IMR-90 (cell line): ENCODE measurements around the gene CCDC120. TPM values are rescaled to one million over a fixed set of nuclear protein-coding genes. Genes with fewer than 3 reads are reported as not detected.

Source experiments
- ATAC-seq: fragments of 200-7000 bp; cut with Tn5 transposase; 2 replicates; pipeline ENCODE4 v1.9.1; 2020; ENCODE audit warnings: low read depth, mild to moderate bottlenecking, moderate library complexity
- BruUV-seq: library from RNA; stranded (reverse); fragments of 400-500 nt; replicated peaks from 2 replicates; lab custom pipeline; 2021; lab: Mats Ljungman, UMichigan
- CTCF ChIA-PET: fragments of 300-600 bp; formaldehyde crosslinking; extraction: SDS; loops from one replicate; lab custom pipeline; 2021; ENCODE audit warnings: antibody characterized with exemption; lab: Yijun Ruan, JAX
- POLR2A ChIA-PET: fragments of 300-600 bp; sonication (Branson Sonifier 250); formaldehyde crosslinking; loops from one replicate; lab custom pipeline; 2022; ENCODE audit warnings: antibody characterized with exemption; ENCODE audit not compliant: unreplicated experiment; lab: Charles Lee
- DNase-seq: peaks from one replicate; pipeline ENCODE4 v3.0.0; 2013
- H2AFZ ChIP-seq: replicated peaks from 2 replicates; pipeline ENCODE3; 2013; ENCODE audit warnings: low read length, mild to moderate bottlenecking; ENCODE audit not compliant: poor library complexity
- H2AK5ac ChIP-seq: 2 replicates; pipeline ENCODE4 v1.6.1; 2013; ENCODE audit warnings: low read depth, low read length, inconsistent platforms
- H2AK9ac ChIP-seq: replicated peaks from 2 replicates; pipeline ENCODE3; 2013; ENCODE audit warnings: mild to moderate bottlenecking, low read depth, low read length, moderate library complexity; ENCODE audit not compliant: poor library complexity
- H2BK120ac ChIP-seq: 2 replicates; pipeline ENCODE4 v1.6.1; 2013; ENCODE audit warnings: low read depth, low read length, inconsistent platforms
- H2BK15ac ChIP-seq: 3 replicates; pipeline ENCODE4 v1.6.1; 2013; ENCODE audit warnings: low read depth, low read length, inconsistent platforms
- H2BK20ac ChIP-seq: 2 replicates; pipeline ENCODE4 v1.6.1; 2013; ENCODE audit warnings: low read depth, mild to moderate bottlenecking, inconsistent platforms, low read length, moderate library complexity
- H2BK5ac ChIP-seq: 2 replicates; pipeline ENCODE4 v1.6.1; 2013; ENCODE audit warnings: mild to moderate bottlenecking, low read depth, low read length, inconsistent platforms; ENCODE audit not compliant: poor library complexity, severe bottlenecking
- H3K14ac ChIP-seq: replicated peaks from 2 replicates; pipeline ENCODE4 v1.6.1; 2013; ENCODE audit warnings: low read depth, low read length, inconsistent platforms
- H3K18ac ChIP-seq: 2 replicates; pipeline ENCODE4 v1.6.1; 2013; ENCODE audit warnings: low read depth, low read length, control low read depth
- H3K23ac ChIP-seq: 2 replicates; pipeline ENCODE4 v1.6.1; 2013; ENCODE audit warnings: low read depth, low read length, inconsistent platforms
- H3K27ac ChIP-seq: 2 replicates; pipeline ENCODE4 v1.5.1; 2013; ENCODE audit warnings: mild to moderate bottlenecking, control low read depth, low read length; ENCODE audit not compliant: insufficient read depth
- H3K27me3 ChIP-seq: 2 replicates; pipeline ENCODE4 v1.6.1; 2013; ENCODE audit warnings: low read length; ENCODE audit not compliant: control insufficient read depth, insufficient read depth
- H3K36me3 ChIP-seq: 2 replicates; pipeline ENCODE4 v1.6.1; 2013; ENCODE audit warnings: low read length, mixed read lengths; ENCODE audit not compliant: control insufficient read depth, insufficient read depth
- H3K4ac ChIP-seq: 2 replicates; pipeline ENCODE4 v1.6.1; 2013; ENCODE audit warnings: low read depth, low read length, inconsistent platforms
- H3K4me1 ChIP-seq: 2 replicates; pipeline ENCODE4 v1.6.1; 2013; ENCODE audit warnings: low read length, mixed read lengths; ENCODE audit not compliant: control insufficient read depth, insufficient read depth
- H3K4me2 ChIP-seq: 2 replicates; pipeline ENCODE4 v1.6.1; 2013; ENCODE audit warnings: low read depth, mild to moderate bottlenecking, control low read depth, low read length, moderate library complexity
- H3K4me3 ChIP-seq: 2 replicates; pipeline ENCODE4 v1.5.1; 2013; ENCODE audit warnings: low read depth, mild to moderate bottlenecking, control low read depth, low read length, moderate library complexity; ENCODE audit not compliant: insufficient read depth
- H3K56ac ChIP-seq: 2 replicates; pipeline ENCODE4 v1.6.1; 2013; ENCODE audit warnings: low read length, inconsistent platforms; ENCODE audit not compliant: insufficient read depth; ENCODE audit errors: extremely low read depth
- H3K79me1 ChIP-seq, 2 experiments: 2 replicates each; pipeline ENCODE4 v1.6.1; 2013; ENCODE audit warnings: low read length in 2 of 2, inconsistent platforms in 1 of 2, low read depth in 1 of 2
- H3K9ac ChIP-seq: 2 replicates; pipeline ENCODE4 v1.6.1; 2013; ENCODE audit warnings: low read depth, low read length, control low read depth
- H3K9me1 ChIP-seq: 2 replicates; pipeline ENCODE4 v1.6.1; 2013; ENCODE audit warnings: low read length, inconsistent platforms; ENCODE audit not compliant: insufficient read depth
- H3K9me3 ChIP-seq: 2 replicates; pipeline ENCODE4 v1.6.1; 2013; ENCODE audit warnings: low read length; ENCODE audit not compliant: control insufficient read depth, insufficient read depth
- H4K20me1 ChIP-seq: 2 replicates; pipeline ENCODE4 v1.6.1; 2013; ENCODE audit warnings: low read length, inconsistent platforms; ENCODE audit not compliant: insufficient read depth
- H4K5ac ChIP-seq: 2 replicates; pipeline ENCODE4 v1.6.1; 2013; ENCODE audit warnings: mild to moderate bottlenecking, low read depth, low read length, control low read depth
- H4K8ac ChIP-seq, 2 experiments: 2 replicates each; pipeline ENCODE4 v1.6.1; 2013; ENCODE audit warnings: low read depth in 2 of 2, low read length in 2 of 2, control low read depth in 1 of 2, inconsistent platforms in 1 of 2
- H4K91ac ChIP-seq: 2 replicates; pipeline ENCODE4 v1.6.1; 2013; ENCODE audit warnings: low read depth, low read length, inconsistent platforms; ENCODE audit not compliant: insufficient read depth
- CHD1 ChIP-seq: IDR thresholded peaks from 2 replicates; pipeline ENCODE4 v1.6.1; 2012; ENCODE audit warnings: low read depth, low read length, improper control_type of control experiment
- ELK1 ChIP-seq: fragments of 150-350 bp; IDR thresholded peaks from 2 replicates; pipeline ENCODE4 v1.6.1; 2016; ENCODE audit warnings: low read depth, mild to moderate bottlenecking, low read length, moderate library complexity, borderline replicate concordance
- FOS ChIP-seq: fragments of 150-350 bp; IDR thresholded peaks from 2 replicates; pipeline ENCODE4 v1.6.1; 2016; ENCODE audit warnings: low read depth, low read length
- MAFK ChIP-seq: IDR thresholded peaks from 2 replicates; pipeline ENCODE4 v1.6.1; 2012; ENCODE audit warnings: low read depth, low read length, improper control_type of control experiment
- MAZ ChIP-seq: IDR thresholded peaks from 2 replicates; pipeline ENCODE4 v1.6.1; 2012; ENCODE audit warnings: low read depth, mild to moderate bottlenecking, low read length, improper control_type of control experiment, moderate library complexity, borderline replicate concordance
- MXI1 ChIP-seq: IDR thresholded peaks from 2 replicates; pipeline ENCODE4 v1.6.1; 2012; ENCODE audit warnings: low read depth, mild to moderate bottlenecking, low read length, moderate library complexity, borderline replicate concordance
- NFE2L2 ChIP-seq: fragments of 150-350 bp; IDR thresholded peaks from 2 replicates; pipeline ENCODE4 v1.6.1; 2016; ENCODE audit warnings: low read depth, mild to moderate bottlenecking, low read length
- POLR2A ChIP-seq: IDR thresholded peaks from 2 replicates; pipeline ENCODE4 v1.6.1; 2012; ENCODE audit warnings: mild to moderate bottlenecking, low read depth, low read length
- RAD21 ChIP-seq: IDR thresholded peaks from 2 replicates; pipeline ENCODE4 v1.6.1; 2012; ENCODE audit warnings: low read length, improper control_type of control experiment
- RCOR1 ChIP-seq: IDR thresholded peaks from 2 replicates; pipeline ENCODE4 v1.6.1; 2012; ENCODE audit warnings: mild to moderate bottlenecking, low read length, improper control_type of control experiment; ENCODE audit not compliant: insufficient replicate concordance
- RFX5 ChIP-seq: IDR thresholded peaks from 2 replicates; pipeline ENCODE4 v1.8.0; 2012; ENCODE audit warnings: low read depth, mild to moderate bottlenecking, low read length, moderate library complexity
- SMC3 ChIP-seq: fragments of 150-350 bp; IDR thresholded peaks from 2 replicates; pipeline ENCODE4 v1.6.1; 2016; ENCODE audit warnings: low read depth, mild to moderate bottlenecking, antibody characterized with exemption, low read length, moderate library complexity
- USF2 ChIP-seq: fragments of 150-350 bp; IDR thresholded peaks from 2 replicates; pipeline ENCODE4 v1.6.1; 2017; ENCODE audit warnings: mild to moderate bottlenecking, antibody characterized with exemption, low read length, low read depth
- WGBS, 2 experiments: methylation state at CpG; one replicate each; pipeline versions ENCODE4 v1.1.5 to v1.1.7; 2013; ENCODE audit warnings: missing lambda C conversion rate in 2 of 2; ENCODE audit not compliant: insufficient read length in 1 of 2; ENCODE audit errors: extremely low coverage in 2 of 2; 5-methylcytosine and 5-hydroxymethylcytosine counted together
- dilution Hi-C: fragments of 300-500 bp; cut with HindIII; formaldehyde crosslinking; loops from one replicate; pipeline ENCODE4 v1.14.3; 2018; ENCODE audit warnings: low sequenced_read_pairs; ENCODE audit not compliant: unreplicated experiment
- in situ Hi-C: fragments of 300-500 bp; cut with MboI; formaldehyde crosslinking; loops from 3 replicates; pipeline ENCODE4 v1.14.3; 2019; ENCODE audit warnings: low sequenced_read_pairs, inconsistent platforms, mixed read lengths
- intact Hi-C: fragments of 100-400 bp; cut with micrococcal nuclease; formaldehyde crosslinking; loops from 2 replicates; pipeline ENCODE4 v1.10.0; 2022
- polyA plus RNA-seq, 3 experiments: library from polyadenylated mRNA; depleted of rRNA; stranded (reverse); fragments of >200 nt; gene quantifications; 2 replicates each; pipeline ENCODE4 v1.2.3, GENCODE V29; 2012; ENCODE audit warnings: low replicate concordance in 1 of 3
- total RNA-seq: library from RNA; depleted of rRNA; stranded (reverse); fragments of >200 nt; gene quantifications from 2 replicates; pipeline ENCODE4 v1.2.3, GENCODE V29; 2012
- TF ChIP-seq, protein P1 (sequence below): conservative IDR thresholded peaks from 2 replicates; pipeline ENCODE4 v1.5.1; 2012; ENCODE audit warnings: mild to moderate bottlenecking, low read depth, low read length, improper control_type of control experiment

Gene CCDC120
- total and polyA plus RNA-seq, 2 of the 4 experiments (the other 2 are of a cell fraction), result 0.18 to 2.0 TPM

- Histone ChIP-seq H3K56ac (no peak overlapping the region), H4K20me1 (no peaks in the 10 kb centered on the region; the same call in 1 of the 2 replicates), H2BK5ac (no peak overlapping the region), H3K27me3 (no peaks in the 10 kb centered on the region), H2AK5ac (no peak overlapping the region), H3K9ac (no peak overlapping the region), H3K4me2 (no peak overlapping the region), H3K9me1 (no peaks in the 10 kb centered on the region), H3K9me3 (peaks cover under 1% of the 10 kb centered on the region; the same call in 1 of the 2 replicates), H2AFZ (no peak overlapping the region), H2BK120ac (no peak overlapping the region), H3K18ac (no peak overlapping the region), H3K4ac (no peak overlapping the region), H3K14ac (no peak overlapping the region), H2BK20ac (no peak overlapping the region), H2AK9ac (no peak overlapping the region), H4K91ac (no peak overlapping the region), H2BK15ac (no peak overlapping the region), H4K8ac (no peak overlapping the region), H3K79me1 (no peaks in the 10 kb centered on the region), H3K23ac (no peak overlapping the region), H3K36me3 (peaks cover 3% of the 10 kb centered on the region; the same call in 1 of the 2 replicates), H3K27ac (no peak overlapping the region), H3K4me1 (no peaks in the 10 kb centered on the region), H3K4me3 (no peak overlapping the region), H4K5ac (no peak overlapping the region)
- ChIA-PET CTCF (no interaction called here), POLR2A (no interaction called here)
- in situ Hi-C loops, result loop anchor here (25.0 kb wide), 1 partner anchor 99 kb away; the partner anchor contains the start of genes KCND1 and OTUD5
- 75% methylated on average over 3 of the region's 7 CpGs; no CpG with 5 or more reads in 1 of the 2 experiments for WGBS, 2 experiments
- dilution Hi-C loops, result no loop called here
- no peak for ATAC-seq
- intact Hi-C loops, result no loop called here
- TF ChIP-seq MAZ (no peak), NFE2L2 (no peak), CHD1 (no peak), SMC3 (no peak), ELK1 (no peak), RFX5 (no peak), USF2 (no peak), MXI1 (no peak), RAD21 (no peak), POLR2A (no peak), FOS (no peak), RCOR1 (no peak), MAFK (no peak)
- TF ChIP-seq, protein P1, sequence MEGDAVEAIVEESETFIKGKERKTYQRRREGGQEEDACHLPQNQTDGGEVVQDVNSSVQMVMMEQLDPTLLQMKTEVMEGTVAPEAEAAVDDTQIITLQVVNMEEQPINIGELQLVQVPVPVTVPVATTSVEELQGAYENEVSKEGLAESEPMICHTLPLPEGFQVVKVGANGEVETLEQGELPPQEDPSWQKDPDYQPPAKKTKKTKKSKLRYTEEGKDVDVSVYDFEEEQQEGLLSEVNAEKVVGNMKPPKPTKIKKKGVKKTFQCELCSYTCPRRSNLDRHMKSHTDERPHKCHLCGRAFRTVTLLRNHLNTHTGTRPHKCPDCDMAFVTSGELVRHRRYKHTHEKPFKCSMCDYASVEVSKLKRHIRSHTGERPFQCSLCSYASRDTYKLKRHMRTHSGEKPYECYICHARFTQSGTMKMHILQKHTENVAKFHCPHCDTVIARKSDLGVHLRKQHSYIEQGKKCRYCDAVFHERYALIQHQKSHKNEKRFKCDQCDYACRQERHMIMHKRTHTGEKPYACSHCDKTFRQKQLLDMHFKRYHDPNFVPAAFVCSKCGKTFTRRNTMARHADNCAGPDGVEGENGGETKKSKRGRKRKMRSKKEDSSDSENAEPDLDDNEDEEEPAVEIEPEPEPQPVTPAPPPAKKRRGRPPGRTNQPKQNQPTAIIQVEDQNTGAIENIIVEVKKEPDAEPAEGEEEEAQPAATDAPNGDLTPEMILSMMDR, result no peak
- BruUV-seq, result no TSS peak
- no peak for DNase-seq
Measured at GRCh38 chrX:49061490-49061889, 2.7 kb downstream of the CCDC120 start.
